NT2/D1 (cell line): ENCODE measurements around the gene PSMB10.

Experiments used
- YY1 ChIP-seq: IDR thresholded peaks from 2 replicates; pipeline ENCODE4 v1.6.1; 2011; ENCODE audit not compliant: insufficient read length, insufficient read depth
- ZNF274 ChIP-seq: IDR thresholded peaks from 2 replicates; pipeline ENCODE4 v1.6.1; 2011; ENCODE audit warnings: mild to moderate bottlenecking, low read depth, low read length

DNA sequence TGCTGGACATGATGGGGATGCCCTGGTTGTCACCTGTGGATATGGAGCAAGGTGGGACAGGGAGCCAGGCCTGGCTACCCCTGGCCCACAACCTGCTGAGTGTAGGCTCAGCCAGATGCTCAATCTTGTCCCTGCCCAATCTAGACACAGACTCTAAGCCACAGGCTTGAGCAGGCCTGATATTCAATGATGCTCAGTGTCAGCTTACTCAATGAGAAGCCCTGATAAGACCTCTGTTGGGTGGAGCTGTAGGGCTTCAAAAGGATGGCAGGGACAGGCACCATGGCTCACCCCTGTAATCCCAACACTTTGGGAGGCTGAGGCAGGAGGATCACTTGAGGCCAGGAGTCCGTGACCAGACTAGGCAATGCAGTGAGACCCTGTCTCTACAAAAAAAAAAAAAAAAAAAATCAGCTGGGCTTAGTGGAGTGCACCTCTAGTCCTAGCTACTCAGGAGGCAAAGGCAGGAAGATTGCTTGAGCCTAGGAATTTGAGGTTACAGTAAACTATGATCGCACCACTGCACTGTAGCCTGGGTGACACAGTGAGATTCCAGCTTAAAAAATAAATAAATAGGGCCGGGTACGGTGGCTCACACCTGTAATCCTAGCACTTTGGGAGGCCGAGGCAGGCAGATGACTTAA lies 3.9 kb upstream of the PSMB10 start:
- TF ChIP-seq ZNF274 = no peak
- no peak for TF ChIP-seq YY1
